ENCODE measurements around the gene PRH1.

- no peak for TF ChIP-seq CTCF (IDR thresholded peaks at IDR 0.05; ENCODE audit: poor library complexity)
- TF ChIP-seq EZH2phosphoT487 (IDR thresholded peaks at IDR 0.05; ENCODE audit: low read depth, severe bottlenecking, unreplicated experiment) = no peak
Observed at GRCh38 chr12:10889226-10889625, 5.2 kb upstream of the PRH1 start.

Data from hepatocyte (in vitro differentiated cells).